HEK293T (cell line): ENCODE data around the gene COL1A1.

Experiments
- CTCF ChIA-PET: fragments of 350-600 bp; formaldehyde crosslinking; extraction: SDS; loops from one replicate; lab custom pipeline; 2021; ENCODE audit warnings: antibody characterized with exemption, inconsistent platforms; lab: Yijun Ruan, JAX
- POLR2A ChIA-PET: fragments of 350-600 bp; formaldehyde crosslinking; extraction: SDS; loops from one replicate; lab custom pipeline; 2020; ENCODE audit warnings: antibody characterized with exemption, inconsistent platforms; lab: Yijun Ruan, JAX
- DNase-seq: peaks from one replicate; pipeline ENCODE4 v3.0.0; 2012; ENCODE audit warnings: mixed read lengths; ENCODE audit errors: extremely low spot score
- ARNT ChIP-seq: fragments of 450-650 bp; IDR thresholded peaks from 2 replicates; pipeline ENCODE4 v1.6.1; 2017; ENCODE audit warnings: mild to moderate bottlenecking
- BHLHE40 ChIP-seq: fragments of 450-650 bp; IDR thresholded peaks from 2 replicates; pipeline ENCODE4 v1.6.1; 2016; ENCODE audit warnings: mild to moderate bottlenecking, moderate library complexity, borderline replicate concordance
- CTBP1 ChIP-seq: fragments of 450-650 bp; IDR thresholded peaks from 2 replicates; pipeline ENCODE4 v1.6.1; 2016; ENCODE audit warnings: borderline replicate concordance
- ELF4 ChIP-seq: fragments of 450-650 bp; IDR thresholded peaks from 2 replicates; pipeline ENCODE4 v1.6.1; 2017; ENCODE audit warnings: antibody characterized with exemption
- FOXA1 ChIP-seq: fragments of 450-650 bp; IDR thresholded peaks from 2 replicates; pipeline ENCODE4 v1.6.1; 2016; ENCODE audit warnings: mild to moderate bottlenecking
- FOXK2 ChIP-seq: fragments of 450-650 bp; IDR thresholded peaks from 2 replicates; pipeline ENCODE4 v1.6.1; 2016; ENCODE audit warnings: mild to moderate bottlenecking
- FOXM1 ChIP-seq: fragments of 450-650 bp; IDR thresholded peaks from 2 replicates; pipeline ENCODE4 v1.6.1; 2017; ENCODE audit warnings: mild to moderate bottlenecking, borderline replicate concordance
- HDGF ChIP-seq: fragments of 450-650 bp; IDR thresholded peaks from 2 replicates; pipeline ENCODE4 v1.6.1; 2017; ENCODE audit warnings: antibody characterized with exemption, borderline replicate concordance
- L3MBTL2 ChIP-seq: fragments of 450-650 bp; conservative IDR thresholded peaks from 2 replicates; pipeline ENCODE4 v1.6.1; 2016; ENCODE audit warnings: mild to moderate bottlenecking
- LEF1 ChIP-seq: fragments of 450-650 bp; IDR thresholded peaks from 2 replicates; pipeline ENCODE4 v1.6.1; 2017; ENCODE audit warnings: mild to moderate bottlenecking, borderline replicate concordance
- NFRKB ChIP-seq: fragments of 450-650 bp; IDR thresholded peaks from 2 replicates; pipeline ENCODE4 v1.6.1; 2016; ENCODE audit warnings: mild to moderate bottlenecking, moderate library complexity
- SP1 ChIP-seq: fragments of 450-650 bp; IDR thresholded peaks from 2 replicates; pipeline ENCODE4 v1.6.1; 2017
- SUZ12 ChIP-seq: fragments of 450-650 bp; IDR thresholded peaks from 2 replicates; pipeline ENCODE4 v1.6.1; 2016; ENCODE audit warnings: mild to moderate bottlenecking
- TARDBP ChIP-seq: fragments of 450-650 bp; IDR thresholded peaks from 2 replicates; pipeline ENCODE4 v1.6.1; 2016
- ZNF384 ChIP-seq: fragments of 450-650 bp; IDR thresholded peaks from 2 replicates; pipeline ENCODE4 v1.6.1; 2016
- TF ChIP-seq, protein P1 (sequence below): fragments of 450-650 bp; IDR thresholded peaks from 2 replicates; pipeline ENCODE4 v1.6.1; 2016

The COL1A1 gene

DNA sequence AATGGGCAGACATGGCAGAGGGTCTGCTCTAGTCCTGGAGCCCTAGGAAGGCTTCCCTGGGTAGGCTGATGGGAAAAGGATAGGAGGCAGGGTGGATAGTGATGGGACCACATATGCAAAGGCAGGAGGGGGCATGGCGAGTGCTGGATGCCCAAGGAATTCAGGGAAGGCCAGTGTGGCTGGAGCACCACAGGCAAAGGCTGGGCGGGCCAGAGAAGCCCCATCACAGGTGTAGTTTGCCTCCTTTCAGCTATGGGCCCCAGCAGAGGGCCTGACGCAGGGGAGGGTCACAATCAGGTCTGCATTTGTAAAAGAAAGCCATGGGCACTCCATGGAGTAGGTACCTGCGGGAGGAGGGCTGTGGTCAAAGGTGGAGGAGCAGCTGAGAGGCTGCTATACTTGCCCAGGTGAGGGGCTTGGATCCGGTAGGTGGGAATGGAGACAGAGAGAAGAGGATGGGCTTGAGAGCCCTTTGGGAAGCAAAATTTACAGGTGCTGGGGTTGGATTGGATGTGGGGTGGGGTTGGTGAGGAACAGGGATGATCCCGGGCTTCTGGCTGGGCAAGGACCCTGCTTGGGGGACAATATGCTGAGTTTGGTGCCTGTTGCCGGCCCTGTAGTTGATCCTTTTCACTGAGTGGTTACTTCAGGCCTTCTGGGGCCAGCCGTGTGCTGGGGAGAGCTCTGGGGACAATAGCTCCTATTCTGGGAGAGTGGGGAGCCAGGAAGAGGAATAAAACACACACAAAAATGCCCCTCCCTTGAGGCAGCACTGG is 6.5 kb upstream of the COL1A1 start:
- DNase-seq: no peak
- ChIA-PET POLR2A (no interaction called here), CTCF (no interaction called here)
- TF ChIP-seq NFRKB: no peak
- no peak for TF ChIP-seq LEF1
- TF ChIP-seq CTBP1: no peak
- no peak for TF ChIP-seq FOXK2
- no peak for TF ChIP-seq FOXA1

DNA sequence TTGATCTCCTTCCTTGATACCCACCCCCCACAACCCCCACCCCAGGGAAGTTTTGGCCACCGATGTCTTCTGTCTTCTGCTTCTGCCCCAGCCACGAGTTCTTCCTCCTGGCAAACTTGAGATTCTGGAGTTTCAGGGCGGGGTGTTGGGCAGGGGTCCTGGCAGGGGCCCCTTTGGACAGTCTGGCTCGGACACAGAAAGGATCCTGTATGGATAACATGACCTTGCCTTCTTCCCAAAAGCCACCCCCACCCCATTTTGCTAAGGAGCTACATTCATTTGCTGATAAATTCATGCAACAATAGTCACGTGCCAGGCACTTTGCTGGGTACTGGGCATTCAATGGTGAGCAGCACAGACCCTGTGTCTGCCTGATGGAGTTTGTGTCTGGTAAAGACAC is 5.9 kb upstream of the COL1A1 start:
- ChIA-PET POLR2A (interaction anchor here (0.7 kb wide), 1 partner anchor 109 kb away, joined by 3 read pairs; no protein-coding TSS in a partner anchor), CTCF (no interaction called here)
- no peak for TF ChIP-seq BHLHE40
- no peak for DNase-seq

DNA sequence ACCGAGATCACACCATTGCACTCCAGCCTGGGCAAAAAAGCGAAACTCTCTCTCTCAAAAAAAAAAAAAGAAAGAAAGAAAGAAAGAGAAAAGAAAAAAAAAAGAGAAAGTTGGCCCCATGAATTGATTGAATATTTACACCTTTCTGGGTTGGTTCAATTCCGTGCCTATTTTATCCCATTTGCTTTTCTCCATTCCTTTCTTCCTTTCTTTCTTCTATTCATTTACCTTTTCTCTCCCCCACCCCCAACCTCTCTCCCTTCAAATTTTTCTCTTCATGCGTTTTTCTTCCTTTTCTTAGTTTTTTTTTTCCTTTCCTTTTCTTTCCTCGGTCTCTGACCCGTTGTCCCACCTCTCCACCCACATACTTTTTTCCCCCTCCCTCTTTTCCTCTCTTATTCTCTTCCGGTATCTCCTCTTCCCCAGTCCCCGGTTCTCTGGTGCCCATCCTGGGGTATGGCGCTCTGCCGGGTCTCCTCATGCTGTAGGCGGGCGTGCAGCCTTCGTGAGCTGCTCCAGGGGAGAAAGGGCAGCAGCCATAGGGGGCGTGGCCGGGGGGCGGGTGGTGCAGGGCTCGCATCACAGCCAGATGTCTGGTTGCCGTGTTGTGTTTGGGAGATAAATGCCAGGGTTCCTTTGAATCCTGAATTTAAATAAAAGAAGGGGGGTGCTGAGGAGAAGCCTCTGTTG is 5.3 kb upstream of the COL1A1 start:
- ChIA-PET CTCF (interaction anchor here (0.6 kb wide), 1 partner anchor 130 kb away, joined by 3 read pairs; no protein-coding TSS in a partner anchor), POLR2A (interaction anchor here (0.7 kb wide), 1 partner anchor 110 kb away, joined by 3 read pairs; no protein-coding TSS in a partner anchor)
- DNase-seq: peak; percentile 31
- TF ChIP-seq TARDBP (no peak), FOXM1 (no peak), SUZ12 (no peak), LEF1 (no peak), FOXA1 (no peak), FOXK2 (no peak), ELF4 (no peak), HDGF (no peak), BHLHE40 (no peak), ARNT (no peak)
- TF ChIP-seq, protein P1, sequence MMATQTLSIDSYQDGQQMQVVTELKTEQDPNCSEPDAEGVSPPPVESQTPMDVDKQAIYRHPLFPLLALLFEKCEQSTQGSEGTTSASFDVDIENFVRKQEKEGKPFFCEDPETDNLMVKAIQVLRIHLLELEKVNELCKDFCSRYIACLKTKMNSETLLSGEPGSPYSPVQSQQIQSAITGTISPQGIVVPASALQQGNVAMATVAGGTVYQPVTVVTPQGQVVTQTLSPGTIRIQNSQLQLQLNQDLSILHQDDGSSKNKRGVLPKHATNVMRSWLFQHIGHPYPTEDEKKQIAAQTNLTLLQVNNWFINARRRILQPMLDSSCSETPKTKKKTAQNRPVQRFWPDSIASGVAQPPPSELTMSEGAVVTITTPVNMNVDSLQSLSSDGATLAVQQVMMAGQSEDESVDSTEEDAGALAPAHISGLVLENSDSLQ: no peak

DNA sequence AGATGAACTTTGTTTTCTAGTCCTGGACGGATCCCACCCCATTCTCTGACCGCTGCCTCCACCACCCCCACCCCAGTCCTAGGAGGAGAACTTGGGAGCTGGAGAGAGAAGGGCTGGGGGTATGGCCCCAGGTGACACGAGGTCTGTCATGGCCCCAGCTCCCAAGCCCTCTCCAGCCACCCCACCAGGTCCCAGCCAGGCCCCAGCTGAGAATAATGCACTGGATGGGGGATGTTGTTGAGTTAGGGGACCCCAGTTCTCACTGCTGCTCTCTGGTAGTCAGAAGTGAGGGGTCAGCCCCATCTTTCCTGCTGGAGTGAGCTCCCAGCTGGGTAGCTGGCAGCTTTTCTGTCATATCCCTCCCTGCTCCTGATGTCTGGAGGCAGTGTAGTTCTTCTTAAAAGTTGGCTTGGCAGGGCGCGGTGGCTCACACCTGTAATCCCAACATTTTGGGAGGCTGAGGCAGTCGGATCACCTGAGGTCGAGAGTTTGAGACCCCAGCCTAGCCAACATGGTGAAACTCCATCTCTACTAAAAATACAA is 4.6 kb upstream of the COL1A1 start:
- no peak for TF ChIP-seq L3MBTL2
- TF ChIP-seq, protein P1: no peak
- TF ChIP-seq TARDBP: no peak
- no peak for TF ChIP-seq ARNT
- no peak for TF ChIP-seq FOXM1
- TF ChIP-seq FOXK2: no peak
- TF ChIP-seq CTBP1: no peak
- no peak for TF ChIP-seq SUZ12
- TF ChIP-seq LEF1: no peak
- ChIA-PET CTCF (interaction anchor here (0.6 to 1.1 kb wide), 3 partner anchors 66 to 131 kb away, joined by 3 read pairs; no protein-coding TSS in a partner anchor), POLR2A (no interaction called here)
- no peak for DNase-seq

DNA sequence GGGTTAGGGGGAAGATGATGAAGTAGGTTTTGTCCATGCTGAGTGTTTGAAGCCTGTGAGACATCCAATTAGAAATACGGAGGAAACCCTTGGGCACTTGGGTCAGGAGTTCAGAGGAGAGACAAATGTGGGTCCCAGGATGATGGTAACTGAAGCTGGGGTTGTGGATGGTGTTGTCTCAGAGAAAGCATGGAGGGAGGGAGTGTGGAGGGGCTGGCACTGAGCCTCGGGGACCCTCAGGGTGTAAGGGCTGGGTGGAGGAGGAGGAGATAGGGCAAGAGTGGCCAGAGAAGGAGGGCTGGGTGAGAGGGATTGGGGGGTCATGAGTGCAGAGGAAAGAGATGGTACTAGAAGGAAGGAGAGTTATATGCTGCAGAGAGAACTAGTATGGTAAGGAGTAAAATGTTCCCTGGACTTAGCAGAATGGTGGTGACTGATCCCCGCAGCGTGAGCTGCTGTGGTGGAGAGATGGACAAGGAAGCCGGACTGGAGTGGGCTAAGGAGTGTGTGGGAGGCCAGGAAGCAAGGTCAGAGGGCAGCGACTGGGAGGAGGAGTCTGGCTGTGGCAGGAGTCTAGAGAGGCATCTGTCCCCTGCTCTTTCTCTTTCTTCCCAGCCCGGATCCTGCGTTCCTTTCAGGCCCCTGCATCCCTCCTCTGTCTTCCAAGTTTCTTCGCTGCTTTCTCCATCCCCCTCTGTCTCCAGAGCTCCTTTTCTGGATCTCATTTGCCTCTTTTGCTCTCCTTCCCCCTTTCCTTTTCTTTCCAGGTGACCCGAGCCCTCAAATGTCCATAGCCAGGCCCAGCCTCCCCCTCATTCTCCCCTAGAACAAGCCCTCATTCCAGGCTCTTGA is 3.9 kb upstream of the COL1A1 start:
- POLR2A ChIA-PET: no interaction called here
- CTCF ChIA-PET: interaction anchor here (0.6 to 1.3 kb wide), 3 partner anchors 67 to 93 kb away, joined by 3 to 7 read pairs (median 3); partner anchors contain the start of gene TMEM92
- no peak for TF ChIP-seq NFRKB
- TF ChIP-seq HDGF: no peak
- no peak for TF ChIP-seq ZNF384
- TF ChIP-seq TARDBP: no peak
- TF ChIP-seq ELF4: no peak
- no peak for TF ChIP-seq CTBP1
- TF ChIP-seq ARNT: no peak
- no peak for TF ChIP-seq SP1
- no peak for DNase-seq

DNA sequence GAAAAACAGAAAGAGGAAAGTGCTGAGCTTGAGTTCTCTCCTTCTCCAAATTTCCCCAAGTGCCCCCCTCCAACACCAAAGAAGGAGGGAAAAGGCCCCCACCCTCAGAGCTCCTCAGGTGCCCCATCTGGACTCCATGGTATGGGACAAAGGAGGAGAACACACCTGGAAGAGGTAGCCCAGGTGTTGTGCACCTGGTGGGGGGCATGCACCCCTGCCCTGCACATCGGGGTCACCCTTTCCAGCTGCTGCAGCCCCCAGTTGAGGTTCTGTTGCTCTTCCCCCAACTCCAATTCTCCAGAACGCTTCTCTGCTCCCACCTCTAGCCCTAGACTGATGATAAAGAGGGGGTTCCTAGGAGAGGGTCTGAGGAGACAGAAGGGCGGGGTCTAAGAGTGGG is 3.0 kb upstream of the COL1A1 start:
- POLR2A ChIA-PET: no interaction called here
- CTCF ChIA-PET: interaction anchor here (0.7 to 1.3 kb wide), 5 partner anchors 8 to 94 kb away, joined by 3 to 7 read pairs (median 3); partner anchors contain the start of gene TMEM92
- TF ChIP-seq FOXM1 (no peak), L3MBTL2 (no peak), HDGF (no peak), CTBP1 (no peak), LEF1 (no peak), BHLHE40 (no peak)
- no peak for DNase-seq
